H9 (cell line): Measurements from ENCODE around the gene THOC5. TPM values are rescaled to one million over a fixed set of nuclear protein-coding genes. Genes with fewer than 3 reads are reported as not detected.

Source experiments
- DNase-seq: peaks from one replicate; pipeline ENCODE4 v3.0.0-alpha.2; 2017
- H2AFZ ChIP-seq: one replicate; pipeline ENCODE4 v1.6.1; 2013; ENCODE audit warnings: mild to moderate bottlenecking, low read length, control low read depth, moderate library complexity
- H2AK5ac ChIP-seq: 2 replicates; pipeline ENCODE4 v1.6.1; 2013; ENCODE audit warnings: low read length, control low read depth, mixed read lengths; ENCODE audit not compliant: insufficient read length
- H2BK120ac ChIP-seq: one replicate; pipeline ENCODE4 v1.6.1; 2013; ENCODE audit warnings: low read depth, mild to moderate bottlenecking, low read length, control low read depth, inconsistent platforms; ENCODE audit not compliant: poor library complexity, severe bottlenecking
- H2BK12ac ChIP-seq: 2 replicates; pipeline ENCODE4 v1.6.1; 2013; ENCODE audit warnings: low read length, control low read depth, mixed read lengths, low read depth; ENCODE audit not compliant: insufficient read length
- H2BK15ac ChIP-seq: 2 replicates; pipeline ENCODE4 v1.6.1; 2013; ENCODE audit warnings: low read depth, low read length, control low read depth
- H2BK20ac ChIP-seq: one replicate; pipeline ENCODE4 v1.6.1; 2013; ENCODE audit warnings: low read depth, mild to moderate bottlenecking, low read length, control low read depth, inconsistent platforms; ENCODE audit not compliant: poor library complexity, severe bottlenecking
- H2BK5ac ChIP-seq: 2 replicates; pipeline ENCODE4 v1.6.1; 2013; ENCODE audit warnings: low read length, control low read depth, mixed read lengths; ENCODE audit not compliant: insufficient read length
- H3K14ac ChIP-seq: 2 replicates; pipeline ENCODE4 v1.6.1; 2013; ENCODE audit warnings: low read length, control low read depth; ENCODE audit not compliant: insufficient read depth
- H3K18ac ChIP-seq: 2 replicates; pipeline ENCODE4 v1.6.1; 2013; ENCODE audit warnings: low read depth, mild to moderate bottlenecking, mixed read lengths, low read length, control low read depth; ENCODE audit not compliant: insufficient read length
- H3K23ac ChIP-seq: 2 replicates; pipeline ENCODE4 v1.6.1; 2013; ENCODE audit warnings: low read length, control low read depth, mixed read lengths, low read depth; ENCODE audit not compliant: insufficient read length
- H3K23me2 ChIP-seq: 2 replicates; pipeline ENCODE4 v1.6.1; 2013; ENCODE audit warnings: low read depth, mild to moderate bottlenecking, mixed read lengths, low read length, control low read depth; ENCODE audit not compliant: insufficient read length, poor library complexity, severe bottlenecking
- H3K27ac ChIP-seq: 2 replicates; pipeline ENCODE4 v1.5.1; 2013; ENCODE audit warnings: low read length, control low read depth, mixed read lengths, low read depth; ENCODE audit not compliant: insufficient read length
- H3K27me3 ChIP-seq: 2 replicates; pipeline ENCODE4 v1.6.1; 2013; ENCODE audit warnings: low read length, control low read depth, inconsistent platforms; ENCODE audit not compliant: insufficient read depth
- H3K4ac ChIP-seq: 2 replicates; pipeline ENCODE4 v1.6.1; 2013; ENCODE audit warnings: low read depth, mild to moderate bottlenecking, control low read depth, inconsistent platforms, low read length, moderate library complexity
- H3K4me1 ChIP-seq: 2 replicates; pipeline ENCODE4 v1.6.1; 2013; ENCODE audit warnings: low read length, control low read depth, inconsistent platforms; ENCODE audit not compliant: insufficient read depth
- H3K4me2 ChIP-seq: 2 replicates; pipeline ENCODE4 v1.6.1; 2013; ENCODE audit warnings: low read length, control low read depth, mixed read lengths; ENCODE audit not compliant: insufficient read length, insufficient read depth
- H3K56ac ChIP-seq: 2 replicates; pipeline ENCODE4 v1.6.1; 2013; ENCODE audit warnings: low read depth, mild to moderate bottlenecking, mixed read lengths, low read length, control low read depth; ENCODE audit not compliant: insufficient read length
- H3K79me1 ChIP-seq: 2 replicates; pipeline ENCODE4 v1.6.1; 2013; ENCODE audit warnings: low read depth, mild to moderate bottlenecking, moderate library complexity, low read length, control low read depth, inconsistent platforms; ENCODE audit not compliant: insufficient read depth, poor library complexity, severe bottlenecking
- H3K79me2 ChIP-seq: 2 replicates; pipeline ENCODE4 v1.6.1; 2013; ENCODE audit warnings: low read length, control low read depth, inconsistent platforms; ENCODE audit not compliant: insufficient read depth
- H3K9ac ChIP-seq: 2 replicates; pipeline ENCODE4 v1.6.1; 2013; ENCODE audit warnings: low read length, control low read depth, mixed read lengths; ENCODE audit not compliant: insufficient read length; ENCODE audit errors: extremely low read depth
- H3K9me3 ChIP-seq: one replicate; pipeline ENCODE4 v1.6.1; 2013; ENCODE audit warnings: low read depth, low read length, inconsistent platforms; ENCODE audit not compliant: control insufficient read depth
- H3T11ph ChIP-seq: one replicate; pipeline ENCODE4 v1.6.1; 2013; ENCODE audit warnings: mild to moderate bottlenecking, low read length, control low read depth, inconsistent platforms
- H4K20me1 ChIP-seq: one replicate; pipeline ENCODE4 v1.6.1; 2013; ENCODE audit not compliant: control insufficient read depth, insufficient read length, insufficient read depth
- H4K5ac ChIP-seq: 2 replicates; pipeline ENCODE4 v1.6.1; 2013; ENCODE audit warnings: low read depth, mild to moderate bottlenecking, mixed read lengths, low read length, control low read depth; ENCODE audit not compliant: insufficient read length
- H4K8ac ChIP-seq: replicated peaks from 2 replicates; pipeline ENCODE4 v1.6.1; 2013; ENCODE audit warnings: low read length, control low read depth, mixed read lengths, low read depth; ENCODE audit not compliant: insufficient read length
- H4K91ac ChIP-seq: 2 replicates; pipeline ENCODE4 v1.6.1; 2013; ENCODE audit warnings: low read depth, mild to moderate bottlenecking, moderate library complexity, mixed read lengths, low read length, control low read depth; ENCODE audit not compliant: insufficient read length
- H3K27ac Mint-ChIP-seq, 3 experiments: 2 replicates in 2 of 3; 3 replicates in 1 of 3; pipeline ENCODE4 v1.8.0; 2020 to 2021; ENCODE audit warnings: mixed read lengths in 3 of 3, mild to moderate bottlenecking in 1 of 3, moderate library complexity in 1 of 3
- H3K27me3 Mint-ChIP-seq: 2 replicates; pipeline ENCODE4 v1.8.0; 2021; ENCODE audit warnings: low read depth, mild to moderate bottlenecking, moderate library complexity, mixed read lengths
- H3K36me3 Mint-ChIP-seq, 3 experiments: 2 replicates in 2 of 3; 3 replicates in 1 of 3; pipeline ENCODE4 v1.8.0; 2020 to 2021; ENCODE audit warnings: low read depth in 3 of 3, mixed read lengths in 3 of 3; ENCODE audit not compliant: insufficient read depth in 1 of 3
- H3K4me1 Mint-ChIP-seq, 2 experiments: 2 replicates each; pipeline ENCODE4 v1.8.0; 2020; ENCODE audit warnings: mixed read lengths in 2 of 2
- H3K4me3 Mint-ChIP-seq, 2 experiments: 2 replicates in 1 of 2; 3 replicates in 1 of 2; pipeline ENCODE4 v1.8.0; 2020 to 2021; ENCODE audit warnings: mild to moderate bottlenecking in 2 of 2, mixed read lengths in 2 of 2, moderate library complexity in 1 of 2
- H3K9me3 Mint-ChIP-seq, 2 experiments: 2 replicates in 1 of 2; 3 replicates in 1 of 2; pipeline ENCODE4 v1.8.0; 2020; ENCODE audit warnings: mild to moderate bottlenecking in 2 of 2, mixed read lengths in 2 of 2, moderate library complexity in 1 of 2
- WGBS: extraction: QIAGEN DNeasy Blood & Tissue Kit; methylation state at CpG from one replicate; pipeline ENCODE4 v1.1.7; 2013; ENCODE audit warnings: missing lambda C conversion rate, low lambda C conversion rate, mixed read lengths; ENCODE audit not compliant: insufficient read length; ENCODE audit errors: extremely low coverage; 5-methylcytosine and 5-hydroxymethylcytosine counted together
- total RNA-seq: library from RNA; stranded (reverse); gene quantifications from 2 replicates; pipeline ENCODE4 v1.2.1, GENCODE V29; 2021
- TF ChIP-seq, protein P1 (sequence below): fragments of 200-600 bp; sonication (generic); conservative IDR thresholded peaks from 3 replicates; pipeline ENCODE4 v1.8.0; 2021; ENCODE audit warnings: antibody characterized with exemption, mild to moderate bottlenecking

THOC5 gene
- total RNA-seq, 1 experiment from 2014 or later: 71.8 TPM

DNA sequence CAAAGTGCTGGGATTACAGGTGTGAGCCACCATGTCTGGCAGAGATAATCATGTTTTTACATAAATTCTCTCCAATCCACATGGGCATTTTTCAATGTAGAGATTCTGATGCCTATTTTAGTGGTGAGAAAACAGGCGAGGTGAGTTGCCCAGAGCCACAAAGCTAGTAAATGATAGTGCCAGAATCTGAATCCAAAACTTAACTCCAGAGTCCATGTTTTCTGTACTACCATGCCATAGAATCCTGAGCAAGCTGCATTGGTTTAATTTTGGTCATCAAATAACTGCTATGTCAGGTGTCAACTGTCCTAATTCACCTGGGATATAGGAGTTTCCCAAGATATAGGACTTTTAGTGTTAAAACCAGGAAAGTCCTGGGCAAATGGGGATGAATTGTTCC, 59.9 kb downstream of the THOC5 start:
- Histone ChIP-seq H3K23ac (no peak overlapping the region), H4K8ac (no peak overlapping the region), H3K4ac (no peak overlapping the region), H3K27me3 (no peaks in the 10 kb centered on the region), H2BK12ac (no peak overlapping the region), H3K4me1 (no peaks in the 10 kb centered on the region), H2AFZ (no peak overlapping the region), H3K9ac (no peak overlapping the region), H4K5ac (no peak overlapping the region), H3K4me2 (no peak overlapping the region), H3K79me2 (no peaks in the 10 kb centered on the region), H2BK20ac (no peak overlapping the region), H2BK120ac (no peak overlapping the region), H2BK15ac (no peak overlapping the region), H3K23me2 (no peaks in the 10 kb centered on the region), H4K91ac (no peak overlapping the region), H3K9me3 (no peaks in the 10 kb centered on the region), H3K56ac (no peak overlapping the region), H3K27ac (no peak overlapping the region), H3K18ac (no peak overlapping the region), H3T11ph (no peak overlapping the region), H3K14ac (no peak overlapping the region), H3K79me1 (no peaks in the 10 kb centered on the region), H2AK5ac (no peak overlapping the region), H4K20me1 (no peaks in the 10 kb centered on the region), H2BK5ac (no peak overlapping the region)
- TF ChIP-seq, protein P1, sequence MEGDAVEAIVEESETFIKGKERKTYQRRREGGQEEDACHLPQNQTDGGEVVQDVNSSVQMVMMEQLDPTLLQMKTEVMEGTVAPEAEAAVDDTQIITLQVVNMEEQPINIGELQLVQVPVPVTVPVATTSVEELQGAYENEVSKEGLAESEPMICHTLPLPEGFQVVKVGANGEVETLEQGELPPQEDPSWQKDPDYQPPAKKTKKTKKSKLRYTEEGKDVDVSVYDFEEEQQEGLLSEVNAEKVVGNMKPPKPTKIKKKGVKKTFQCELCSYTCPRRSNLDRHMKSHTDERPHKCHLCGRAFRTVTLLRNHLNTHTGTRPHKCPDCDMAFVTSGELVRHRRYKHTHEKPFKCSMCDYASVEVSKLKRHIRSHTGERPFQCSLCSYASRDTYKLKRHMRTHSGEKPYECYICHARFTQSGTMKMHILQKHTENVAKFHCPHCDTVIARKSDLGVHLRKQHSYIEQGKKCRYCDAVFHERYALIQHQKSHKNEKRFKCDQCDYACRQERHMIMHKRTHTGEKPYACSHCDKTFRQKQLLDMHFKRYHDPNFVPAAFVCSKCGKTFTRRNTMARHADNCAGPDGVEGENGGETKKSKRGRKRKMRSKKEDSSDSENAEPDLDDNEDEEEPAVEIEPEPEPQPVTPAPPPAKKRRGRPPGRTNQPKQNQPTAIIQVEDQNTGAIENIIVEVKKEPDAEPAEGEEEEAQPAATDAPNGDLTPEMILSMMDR: no peak
- DNase-seq: no peak
- H3K27ac Mint-ChIP-seq: no peak overlapping the region
- peaks cover 8 to 12% of the 10 kb centered on the region in 2 experiments; a peak in 3 of 5 replicates for H3K9me3 Mint-ChIP-seq
- no peaks in the 10 kb centered on the region for H3K4me1 Mint-ChIP-seq
- H3K36me3 Mint-ChIP-seq: peaks cover 7 to 20% (median 15%) of the 10 kb centered on the region in 3 experiments
- no CpG with 5 or more reads among the region's 1 CpG for WGBS
- H3K27me3 Mint-ChIP-seq: peaks cover 5% of the 10 kb centered on the region
- no peak overlapping the region for H3K4me3 Mint-ChIP-seq
